ENCODE data around the gene TSFM.

TSFM gene

DNA sequence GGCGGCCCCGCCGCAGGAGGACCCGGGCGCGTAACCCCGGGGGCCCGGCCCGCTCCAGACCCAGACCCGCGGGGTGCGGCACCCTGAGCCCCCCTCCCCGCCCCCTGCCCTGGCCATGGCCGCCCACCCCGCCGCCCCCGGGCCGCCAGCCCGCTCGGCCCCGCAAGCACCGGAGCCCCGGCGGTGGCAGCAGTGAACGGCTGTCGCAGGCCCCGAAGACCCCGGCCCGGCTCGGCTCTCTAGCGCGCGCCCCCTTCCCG lies 27.5 kb upstream of the TSFM start:
- Mint-ChIP-seq H3K27ac (no peak overlapping the region), H3K4me3 (no peak overlapping the region)

DNA sequence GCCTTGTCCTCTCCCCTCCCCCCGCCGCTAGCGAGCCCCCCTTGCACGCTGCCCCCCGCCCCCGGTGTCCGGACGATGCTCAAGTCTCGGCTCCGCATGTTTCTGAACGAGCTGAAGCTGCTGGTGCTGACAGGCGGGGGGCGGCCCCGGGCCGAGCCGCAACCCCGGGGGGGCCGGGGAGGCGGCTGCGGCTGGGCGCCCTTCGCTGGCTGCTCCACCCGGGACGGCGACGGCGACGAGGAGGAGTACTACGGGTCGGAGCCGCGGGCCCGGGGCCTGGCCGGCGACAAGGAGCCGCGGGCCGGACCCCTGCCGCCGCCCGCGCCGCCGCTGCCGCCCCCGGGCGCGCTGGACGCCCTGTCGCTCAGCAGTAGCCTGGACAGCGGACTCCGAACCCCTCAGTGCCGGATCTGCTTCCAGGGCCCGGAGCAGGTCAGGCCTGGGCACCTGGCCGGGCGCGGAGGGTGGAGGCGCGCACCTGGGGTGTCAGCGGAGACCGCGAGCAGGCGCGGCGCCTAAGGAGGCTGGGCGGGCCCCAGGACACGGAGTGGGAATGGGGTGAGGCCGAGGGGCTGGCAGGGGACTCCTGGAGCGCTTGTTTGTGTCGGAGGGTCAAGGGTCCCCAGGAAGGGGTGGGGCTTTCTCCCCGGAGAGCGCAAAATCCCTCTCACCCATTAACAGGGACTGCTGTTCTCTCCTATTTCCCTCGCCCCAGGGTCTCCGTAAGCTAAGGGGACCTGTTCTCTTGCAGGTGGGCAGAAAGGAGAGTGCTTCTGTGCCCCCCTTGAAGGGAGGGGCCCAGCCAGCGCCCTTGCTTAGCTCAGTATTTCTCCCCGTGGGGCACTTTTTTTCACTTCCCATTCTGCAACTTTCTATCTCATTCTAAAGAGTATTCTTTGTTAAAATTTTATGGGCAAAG lies 26.9 kb upstream of the TSFM start:
- H3K4me1 Mint-ChIP-seq (ENCODE audit: low read depth) = peaks cover 62% of the 10 kb centered on the region
- peak overlapping the region; percentile 68 for H3K27ac Mint-ChIP-seq
- no peaks in the 10 kb centered on the region for H3K27me3 Mint-ChIP-seq
- no peaks in the 10 kb centered on the region for H3K9me3 Mint-ChIP-seq (ENCODE audit: low read depth)
- peak overlapping the region; percentile 91 for H3K4me3 Mint-ChIP-seq
- peaks cover 9% of the 10 kb centered on the region for H3K36me3 Mint-ChIP-seq

More for the DNA sequence above, 27.5 kb upstream of the TSFM start:
- Mint-ChIP-seq H3K4me1 (ENCODE audit: low read depth) (peaks cover 68% of the 10 kb centered on the region), H3K36me3 (peaks cover 12% of the 10 kb centered on the region), H3K27me3 (no peaks in the 10 kb centered on the region), H3K9me3 (ENCODE audit: low read depth) (no peaks in the 10 kb centered on the region)

DNA sequence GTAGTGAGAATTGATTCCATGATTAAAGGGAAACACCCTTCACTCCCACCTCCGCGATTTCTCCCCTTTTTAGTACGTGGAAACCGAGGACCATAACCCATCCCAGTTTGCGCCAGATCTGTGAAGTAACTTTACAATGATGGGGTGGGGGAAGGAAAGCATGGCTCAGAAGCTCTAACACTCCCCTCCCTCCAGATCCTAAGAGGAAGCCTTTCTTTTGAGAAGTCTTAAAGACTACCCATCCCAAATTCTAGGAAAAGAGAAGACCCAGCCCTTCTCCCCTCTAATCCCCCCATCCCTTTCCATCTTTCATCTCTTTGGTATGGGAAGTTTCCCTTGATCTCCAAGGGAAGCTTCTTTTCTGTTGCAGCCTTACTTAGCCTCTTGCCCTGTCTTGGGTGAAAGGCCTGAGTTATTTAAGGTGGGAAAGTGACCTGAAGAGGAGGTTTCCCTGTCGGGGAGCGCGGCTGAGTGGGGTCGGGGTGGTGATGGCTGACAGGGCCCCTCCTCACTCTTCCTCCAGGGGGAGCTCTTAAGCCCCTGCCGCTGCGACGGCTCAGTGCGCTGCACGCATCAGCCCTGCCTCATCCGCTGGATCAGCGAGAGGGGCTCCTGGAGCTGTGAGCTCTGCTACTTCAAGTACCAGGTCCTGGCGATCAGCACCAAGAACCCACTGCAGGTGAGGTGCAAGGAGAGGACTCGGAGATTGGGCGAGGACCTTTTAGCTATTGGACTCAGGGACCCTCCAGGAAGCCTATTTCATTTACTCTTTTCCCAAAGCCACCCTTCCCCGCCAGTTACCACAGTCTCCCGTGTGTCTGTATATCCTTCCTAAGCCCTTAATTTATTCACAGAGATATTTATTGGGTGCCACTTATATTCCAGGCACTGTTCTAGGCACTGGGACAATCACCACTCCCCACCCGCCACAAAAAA lies 25.9 kb upstream of the TSFM start:
- H3K4me3 Mint-ChIP-seq = peak overlapping the region; percentile 91
- no peaks in the 10 kb centered on the region for H3K9me3 Mint-ChIP-seq (ENCODE audit: low read depth)
- H3K27me3 Mint-ChIP-seq = no peaks in the 10 kb centered on the region
- peaks cover 53% of the 10 kb centered on the region for H3K4me1 Mint-ChIP-seq (ENCODE audit: low read depth)
- H3K27ac Mint-ChIP-seq = peak overlapping the region; percentile 82
- peaks cover 1% of the 10 kb centered on the region for H3K36me3 Mint-ChIP-seq

DNA sequence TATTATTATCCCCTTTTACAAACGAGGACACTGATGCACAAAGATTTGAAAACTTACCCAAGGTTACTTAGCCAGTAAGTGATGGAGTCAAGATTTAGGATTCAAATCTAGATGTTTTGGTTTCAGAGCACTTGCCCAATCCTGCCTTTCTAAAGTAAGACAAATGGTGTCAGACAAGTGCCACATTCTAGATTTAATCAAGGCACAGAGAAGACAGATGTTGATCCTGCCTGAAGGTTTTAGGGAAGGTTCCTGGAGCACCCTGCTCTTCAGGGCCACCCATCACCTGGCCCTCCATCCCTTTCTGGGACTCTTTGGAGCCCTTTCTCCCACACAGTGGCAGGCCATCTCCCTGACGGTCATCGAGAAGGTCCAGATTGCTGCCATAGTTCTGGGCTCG lies 24.8 kb upstream of the TSFM start:
- Mint-ChIP-seq H3K4me3 (no peak overlapping the region), H3K9me3 (ENCODE audit: low read depth) (no peaks in the 10 kb centered on the region), H3K27me3 (no peaks in the 10 kb centered on the region), H3K27ac (no peak overlapping the region), H3K36me3 (no peaks in the 10 kb centered on the region), H3K4me1 (ENCODE audit: low read depth) (peaks cover 45% of the 10 kb centered on the region)

DNA sequence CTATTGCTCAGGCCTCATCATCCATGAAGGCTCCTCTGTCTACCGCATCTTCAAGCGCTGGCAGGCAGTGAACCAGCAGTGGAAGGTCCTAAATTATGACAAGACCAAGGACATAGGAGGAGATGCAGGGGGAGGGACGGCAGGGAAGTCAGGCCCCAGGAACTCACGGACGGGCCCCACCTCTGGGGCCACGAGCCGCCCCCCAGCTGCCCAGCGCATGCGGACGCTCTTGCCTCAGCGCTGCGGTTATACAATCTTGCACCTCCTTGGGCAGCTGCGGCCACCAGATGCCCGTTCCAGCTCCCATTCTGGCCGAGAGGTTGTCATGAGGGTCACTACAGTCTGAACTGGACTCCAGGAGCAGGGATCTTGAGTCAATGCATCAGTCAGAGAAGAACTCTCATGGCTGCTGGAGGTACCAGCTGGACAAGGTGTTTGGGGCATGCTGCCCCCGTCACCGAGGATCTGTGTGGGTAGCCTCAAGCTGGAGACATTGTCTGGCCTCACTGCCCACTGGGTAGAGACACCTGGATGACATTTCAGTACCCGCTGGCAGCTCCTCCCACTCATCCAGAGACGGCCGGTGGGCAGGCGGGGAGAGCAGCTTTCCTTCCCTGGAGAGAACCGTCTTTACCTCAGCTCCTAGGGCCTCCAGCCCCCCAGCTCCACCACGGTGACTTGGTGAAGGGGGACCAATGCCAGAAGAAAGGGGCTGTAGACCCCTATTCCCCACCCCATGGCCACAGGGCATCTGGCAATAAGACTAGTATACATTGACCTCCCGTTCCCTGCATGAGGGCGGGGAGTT lies 23.8 kb upstream of the TSFM start:
- Mint-ChIP-seq H3K4me1 (ENCODE audit: low read depth) (peaks cover 40% of the 10 kb centered on the region), H3K9me3 (ENCODE audit: low read depth) (no peaks in the 10 kb centered on the region), H3K4me3 (no peak overlapping the region), H3K27me3 (no peaks in the 10 kb centered on the region), H3K36me3 (peaks cover 3% of the 10 kb centered on the region), H3K27ac (no peak overlapping the region)

DNA sequence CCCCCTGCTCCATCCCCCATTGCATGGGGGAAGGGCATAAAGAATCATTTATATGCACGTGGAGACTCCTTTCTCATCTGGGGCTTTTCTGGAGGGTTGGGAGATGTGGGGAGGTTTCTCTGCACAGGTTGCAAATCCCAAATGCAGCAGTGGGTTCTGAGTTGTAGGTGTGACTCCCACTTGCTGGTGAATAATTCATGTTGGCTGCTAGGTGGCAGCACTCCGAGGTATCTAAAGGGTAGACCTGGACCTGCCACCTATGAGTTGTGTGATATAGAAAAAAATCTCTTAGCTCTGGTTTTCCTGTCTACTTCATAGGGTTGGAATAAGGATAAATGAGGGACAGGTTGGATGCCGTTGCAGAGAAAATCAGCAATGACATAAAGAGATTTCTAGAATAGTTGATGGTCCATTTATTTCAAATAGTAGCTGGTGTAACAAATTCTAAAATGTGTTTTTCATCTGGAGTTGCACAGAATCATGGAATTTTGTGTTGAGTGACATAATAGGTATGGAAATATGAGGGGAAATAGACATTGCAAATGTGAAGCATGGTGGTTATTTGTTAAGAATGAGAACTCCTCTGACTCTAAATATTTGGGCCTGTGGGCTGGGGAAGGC lies 23.1 kb upstream of the TSFM start:
- Mint-ChIP-seq H3K4me3 (no peak overlapping the region), H3K27me3 (no peaks in the 10 kb centered on the region), H3K4me1 (ENCODE audit: low read depth) (peaks cover 39% of the 10 kb centered on the region), H3K36me3 (peaks cover 6% of the 10 kb centered on the region), H3K27ac (no peak overlapping the region), H3K9me3 (ENCODE audit: low read depth) (no peaks in the 10 kb centered on the region)

DNA sequence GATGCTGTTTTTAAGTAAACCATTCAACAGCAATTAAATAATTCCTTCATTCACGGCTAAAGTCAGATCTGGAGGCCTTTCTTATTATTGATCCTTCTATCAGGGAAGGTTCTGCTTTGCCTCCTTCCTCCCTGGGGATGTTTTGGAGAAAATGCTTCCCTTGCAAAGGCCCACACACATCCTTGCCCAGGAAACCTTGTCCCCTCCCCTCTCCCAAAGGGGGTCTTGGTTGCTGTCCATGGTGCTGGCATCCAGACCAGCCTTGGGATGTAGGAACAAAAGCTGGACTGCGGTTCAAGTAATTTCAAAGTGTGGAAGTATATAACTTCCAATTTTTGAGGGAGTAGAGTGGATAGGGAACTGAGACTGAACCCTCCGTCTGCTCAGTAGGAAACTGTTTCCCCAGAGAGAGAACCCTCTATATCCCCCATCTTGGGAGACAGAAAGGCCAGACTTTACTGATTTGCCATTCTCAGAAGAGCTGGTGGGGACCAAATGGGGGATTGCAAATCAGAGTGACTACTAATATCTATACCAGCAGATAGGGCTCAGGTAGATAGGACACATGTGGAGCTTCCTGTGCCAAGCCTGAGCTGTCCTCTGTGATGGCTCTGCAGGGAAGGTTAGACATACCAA lies 22.1 kb upstream of the TSFM start:
- Mint-ChIP-seq H3K4me1 (ENCODE audit: low read depth) (peaks cover 42% of the 10 kb centered on the region), H3K36me3 (peaks cover 6% of the 10 kb centered on the region), H3K27me3 (no peaks in the 10 kb centered on the region), H3K27ac (no peak overlapping the region), H3K9me3 (ENCODE audit: low read depth) (no peaks in the 10 kb centered on the region), H3K4me3 (no peak overlapping the region)

DNA sequence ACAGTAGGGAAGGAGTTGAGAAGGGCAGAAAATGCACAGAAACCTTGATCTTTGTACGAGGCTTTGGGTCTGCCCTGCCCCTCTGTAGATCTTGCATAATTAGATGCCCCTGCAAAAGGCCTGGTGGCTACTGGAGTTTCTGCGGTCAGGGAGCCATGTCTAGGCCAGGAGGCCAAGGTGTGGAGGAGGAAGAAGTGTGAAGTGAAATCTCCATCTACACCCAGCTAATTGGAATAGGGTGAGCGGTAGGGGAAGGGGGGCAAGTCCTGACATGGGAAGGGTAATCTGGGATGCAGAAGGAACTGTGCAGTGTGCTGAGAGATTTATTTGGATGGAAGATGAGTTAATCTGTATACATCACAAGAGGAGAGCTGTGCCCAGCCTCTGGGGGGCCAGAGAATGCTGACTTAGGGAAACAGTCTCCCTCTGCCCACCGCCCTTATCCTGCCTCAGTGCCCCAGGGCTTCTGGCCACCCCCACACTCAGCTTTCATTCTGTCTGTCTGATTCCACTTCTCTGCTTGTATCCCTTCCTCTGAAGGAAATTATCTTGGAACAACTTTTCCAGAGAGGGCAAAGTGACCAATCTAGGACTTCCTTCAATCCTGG lies 21.1 kb upstream of the TSFM start:
- Mint-ChIP-seq H3K27ac (no peak overlapping the region), H3K4me1 (ENCODE audit: low read depth) (peaks cover 43% of the 10 kb centered on the region), H3K9me3 (ENCODE audit: low read depth) (no peaks in the 10 kb centered on the region), H3K27me3 (no peaks in the 10 kb centered on the region), H3K36me3 (peaks cover 6% of the 10 kb centered on the region), H3K4me3 (no peak overlapping the region)

DNA sequence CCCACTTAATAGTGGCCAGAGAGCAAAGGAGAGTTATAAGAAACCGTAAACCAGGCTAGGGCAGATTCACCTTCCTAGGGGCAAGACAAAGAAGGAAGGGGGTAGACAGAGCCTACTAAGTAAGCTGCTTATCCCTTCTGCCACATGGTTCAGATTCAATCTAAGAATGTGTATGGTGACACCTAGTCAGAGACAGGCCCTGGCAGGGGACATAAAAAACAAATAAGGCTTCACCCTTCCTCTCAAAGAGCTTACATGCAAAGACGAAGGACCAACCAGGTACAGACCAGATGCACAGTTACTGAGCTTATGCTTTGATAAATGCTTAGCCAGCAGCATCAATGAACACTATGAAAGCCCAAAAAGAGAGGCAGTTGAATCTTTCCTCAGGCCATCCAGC lies 20.1 kb upstream of the TSFM start:
- H3K4me3 Mint-ChIP-seq = peak overlapping the region; percentile 91
- no peak overlapping the region for H3K27ac Mint-ChIP-seq
- H3K4me1 Mint-ChIP-seq (ENCODE audit: low read depth) = peaks cover 42% of the 10 kb centered on the region
- no peaks in the 10 kb centered on the region for H3K9me3 Mint-ChIP-seq (ENCODE audit: low read depth)
- H3K27me3 Mint-ChIP-seq = no peaks in the 10 kb centered on the region
- peaks cover 6% of the 10 kb centered on the region for H3K36me3 Mint-ChIP-seq

DNA sequence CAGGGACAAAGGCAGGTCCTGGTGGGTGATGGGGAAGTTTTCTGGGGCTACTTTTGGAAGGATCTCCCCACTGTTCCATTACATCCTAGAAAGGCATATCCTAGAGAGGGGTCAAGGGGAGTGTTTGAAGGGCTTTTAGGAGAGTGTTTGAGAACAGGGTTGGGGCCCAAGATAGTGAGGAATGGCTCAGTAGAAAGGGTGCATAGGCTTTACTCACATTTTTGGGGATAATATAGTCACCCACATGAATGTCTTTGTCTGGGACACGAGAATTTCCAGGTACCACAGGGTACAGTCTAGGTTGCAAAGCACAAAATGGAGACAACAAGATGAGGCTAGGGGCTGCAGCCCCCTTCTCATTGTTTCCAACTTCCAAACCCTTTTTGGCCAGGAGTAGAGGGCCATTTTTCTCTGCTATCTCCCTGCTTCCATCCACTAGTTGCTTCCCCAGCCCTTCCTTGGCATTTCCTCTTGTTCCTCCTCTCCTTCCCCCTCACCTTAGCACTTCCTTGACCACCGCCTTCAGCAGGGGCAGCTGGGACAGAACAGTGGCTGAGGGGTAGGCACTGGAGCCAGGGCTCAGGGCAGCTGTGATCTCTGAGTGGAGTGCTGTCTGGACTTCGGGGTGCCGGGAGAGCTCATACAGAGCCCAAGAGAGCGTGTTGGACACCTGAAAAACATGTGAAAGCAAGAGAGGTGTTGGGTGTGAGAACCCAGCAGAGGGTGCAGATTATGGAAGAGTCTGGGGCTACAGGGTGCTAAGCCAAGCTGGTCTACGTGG lies 18.5 kb upstream of the TSFM start:
- peaks cover 38% of the 10 kb centered on the region for H3K4me1 Mint-ChIP-seq (ENCODE audit: low read depth)
- H3K36me3 Mint-ChIP-seq = peaks cover 6% of the 10 kb centered on the region
- H3K4me3 Mint-ChIP-seq = peak overlapping the region; percentile 91
- H3K27ac Mint-ChIP-seq = peak overlapping the region; percentile 87
- no peaks in the 10 kb centered on the region for H3K27me3 Mint-ChIP-seq
- H3K9me3 Mint-ChIP-seq (ENCODE audit: low read depth) = no peaks in the 10 kb centered on the region

DNA sequence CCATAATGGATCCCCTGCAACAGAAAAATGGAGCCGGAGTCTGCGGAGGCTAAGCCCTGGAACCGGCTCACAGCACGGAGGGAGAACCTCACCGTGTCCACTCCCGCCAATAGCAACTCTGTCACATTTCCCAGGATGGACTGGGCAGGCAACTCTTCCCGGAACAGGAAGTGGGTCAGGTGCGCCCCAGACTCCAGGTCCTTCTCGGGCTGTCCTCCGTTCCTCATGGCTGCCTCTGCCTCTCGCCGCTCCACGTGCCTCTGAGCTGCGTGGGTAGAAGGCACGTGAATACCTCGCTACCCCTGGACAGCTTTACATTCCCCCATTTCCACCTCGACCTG lies 18.0 kb upstream of the TSFM start:
- H3K36me3 Mint-ChIP-seq = peaks cover 6% of the 10 kb centered on the region
- H3K9me3 Mint-ChIP-seq (ENCODE audit: low read depth) = no peaks in the 10 kb centered on the region
- H3K27ac Mint-ChIP-seq = peak overlapping the region; percentile 87
- peaks cover 33% of the 10 kb centered on the region for H3K4me1 Mint-ChIP-seq (ENCODE audit: low read depth)
- peak overlapping the region; percentile 91 for H3K4me3 Mint-ChIP-seq
- H3K27me3 Mint-ChIP-seq = no peaks in the 10 kb centered on the region

DNA sequence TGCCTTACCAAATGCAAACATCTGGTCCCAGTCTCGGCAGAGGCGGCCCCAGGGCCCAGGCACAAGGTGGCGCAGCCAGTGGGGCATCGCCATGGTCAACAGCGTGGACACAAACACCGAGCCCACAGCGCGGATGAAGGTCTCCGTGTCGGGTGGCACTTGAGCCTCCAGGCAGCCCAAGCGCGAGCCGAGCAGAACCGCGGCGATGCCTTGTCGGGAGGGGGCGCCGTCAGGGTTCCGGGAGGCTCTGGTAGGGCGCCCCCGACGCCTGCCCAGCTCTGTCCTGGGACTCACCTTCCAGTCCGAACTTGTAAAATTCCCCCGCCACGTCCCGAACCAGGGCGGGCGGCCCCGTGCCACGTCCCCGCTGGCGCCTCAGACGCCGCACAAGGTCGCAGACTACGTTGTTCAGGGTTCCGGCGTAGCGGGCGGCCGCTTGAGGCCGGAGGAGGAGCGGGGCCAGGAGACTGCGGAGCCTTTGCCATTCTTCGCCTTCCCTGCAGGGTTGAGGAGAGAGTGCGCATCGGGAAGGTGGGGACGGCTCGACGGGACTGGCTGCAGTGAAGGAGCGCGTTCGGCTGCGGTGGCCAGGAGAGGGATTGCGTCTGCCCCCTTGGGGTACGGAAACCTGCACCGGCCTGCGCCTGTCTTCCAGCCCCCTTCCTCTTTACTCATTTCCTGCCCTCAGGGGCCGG lies 17.4 kb upstream of the TSFM start:
- Mint-ChIP-seq H3K4me3 (peak overlapping the region; percentile 91), H3K27me3 (no peaks in the 10 kb centered on the region)

More for the DNA sequence above, 17.4 kb upstream of the TSFM start:
- Mint-ChIP-seq H3K9me3 (ENCODE audit: low read depth) (no peaks in the 10 kb centered on the region), H3K27ac (peak overlapping the region; percentile 87), H3K36me3 (peaks cover 10% of the 10 kb centered on the region), H3K4me1 (ENCODE audit: low read depth) (peaks cover 32% of the 10 kb centered on the region)

Data from activated naive CD8-positive, alpha-beta T cell (primary cell).